ENCODE measurements around the gene HERC5. TPM values are rescaled to one million over a fixed set of nuclear protein-coding genes. Genes with fewer than 3 reads are reported as not detected.

Gene HERC5
- total RNA-seq, 1 donor from 2014 or later = 2.6 TPM

DNA sequence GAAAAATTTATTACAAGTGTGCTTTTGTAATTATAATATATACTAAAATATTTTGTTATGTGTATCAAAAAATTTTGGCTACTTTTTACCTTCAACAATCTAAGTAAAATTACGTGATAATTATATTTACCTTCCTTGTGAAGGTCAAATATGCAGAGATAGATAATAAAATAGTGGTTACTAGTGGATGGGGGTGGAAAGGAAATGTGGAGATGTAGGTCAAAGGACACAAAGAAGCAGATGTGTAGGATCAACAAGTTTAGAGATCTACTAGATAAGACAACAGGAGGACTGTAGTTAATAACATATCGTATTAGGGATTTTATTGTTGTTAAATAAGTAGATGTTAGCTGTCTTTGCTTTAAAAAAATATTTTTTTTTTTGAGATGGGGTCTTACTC, 21.3 kb downstream of the HERC5 start:
- intact Hi-C loops (cut with micrococcal nuclease) = no loop called here

DNA sequence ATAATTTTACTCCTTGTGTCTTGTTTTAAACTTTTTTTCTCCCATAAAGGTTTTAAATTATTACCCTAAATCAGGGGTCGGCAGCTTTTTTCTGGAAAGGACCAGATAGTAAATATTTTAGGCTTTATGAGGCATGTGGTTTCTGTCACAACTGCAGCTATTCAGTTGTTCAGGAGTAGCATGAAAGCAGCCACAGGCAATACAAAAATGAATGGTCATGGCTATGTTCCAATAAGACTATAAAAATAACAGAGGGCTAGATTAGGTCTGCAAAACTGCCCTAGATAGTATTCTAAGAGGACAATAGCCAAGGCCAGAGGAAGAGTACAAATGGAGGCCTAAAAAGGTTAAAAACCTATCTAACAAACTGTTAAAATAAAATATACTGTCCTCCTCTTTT, 24.6 kb downstream of the HERC5 start:
- no peak for DNase-seq
- peaks cover 10% of the 10 kb centered on the region for H3K36me3 ChIP-seq
- intact Hi-C loops (cut with micrococcal nuclease) = no loop called here
- TF ChIP-seq, protein P1, sequence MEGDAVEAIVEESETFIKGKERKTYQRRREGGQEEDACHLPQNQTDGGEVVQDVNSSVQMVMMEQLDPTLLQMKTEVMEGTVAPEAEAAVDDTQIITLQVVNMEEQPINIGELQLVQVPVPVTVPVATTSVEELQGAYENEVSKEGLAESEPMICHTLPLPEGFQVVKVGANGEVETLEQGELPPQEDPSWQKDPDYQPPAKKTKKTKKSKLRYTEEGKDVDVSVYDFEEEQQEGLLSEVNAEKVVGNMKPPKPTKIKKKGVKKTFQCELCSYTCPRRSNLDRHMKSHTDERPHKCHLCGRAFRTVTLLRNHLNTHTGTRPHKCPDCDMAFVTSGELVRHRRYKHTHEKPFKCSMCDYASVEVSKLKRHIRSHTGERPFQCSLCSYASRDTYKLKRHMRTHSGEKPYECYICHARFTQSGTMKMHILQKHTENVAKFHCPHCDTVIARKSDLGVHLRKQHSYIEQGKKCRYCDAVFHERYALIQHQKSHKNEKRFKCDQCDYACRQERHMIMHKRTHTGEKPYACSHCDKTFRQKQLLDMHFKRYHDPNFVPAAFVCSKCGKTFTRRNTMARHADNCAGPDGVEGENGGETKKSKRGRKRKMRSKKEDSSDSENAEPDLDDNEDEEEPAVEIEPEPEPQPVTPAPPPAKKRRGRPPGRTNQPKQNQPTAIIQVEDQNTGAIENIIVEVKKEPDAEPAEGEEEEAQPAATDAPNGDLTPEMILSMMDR (IDR thresholded peaks at IDR 0.05; ENCODE audit: borderline replicate concordance) = no peak
- H3K4me1 ChIP-seq = peaks cover 11% of the 10 kb centered on the region
- H3K4me3 ChIP-seq = no peak overlapping the region
- H3K9me3 ChIP-seq (replicated peaks) = no peaks in the 10 kb centered on the region
- peak overlapping the region; percentile 29 for H3K27ac ChIP-seq (replicated peaks)
- no peaks in the 10 kb centered on the region for H3K27me3 ChIP-seq (ENCODE audit: low read depth)

More for the DNA sequence above, 21.3 kb downstream of the HERC5 start:
- Histone ChIP-seq H3K36me3 (peaks cover 7% of the 10 kb centered on the region), H3K4me1 (peaks cover 11% of the 10 kb centered on the region), H3K27ac (replicated peaks) (no peak overlapping the region), H3K27me3 (ENCODE audit: low read depth) (no peaks in the 10 kb centered on the region), H3K4me3 (no peak overlapping the region), H3K9me3 (replicated peaks) (no peaks in the 10 kb centered on the region)
- DNase-seq = no peak
- TF ChIP-seq, protein P1 (IDR thresholded peaks at IDR 0.05; ENCODE audit: borderline replicate concordance) = no peak

DNA sequence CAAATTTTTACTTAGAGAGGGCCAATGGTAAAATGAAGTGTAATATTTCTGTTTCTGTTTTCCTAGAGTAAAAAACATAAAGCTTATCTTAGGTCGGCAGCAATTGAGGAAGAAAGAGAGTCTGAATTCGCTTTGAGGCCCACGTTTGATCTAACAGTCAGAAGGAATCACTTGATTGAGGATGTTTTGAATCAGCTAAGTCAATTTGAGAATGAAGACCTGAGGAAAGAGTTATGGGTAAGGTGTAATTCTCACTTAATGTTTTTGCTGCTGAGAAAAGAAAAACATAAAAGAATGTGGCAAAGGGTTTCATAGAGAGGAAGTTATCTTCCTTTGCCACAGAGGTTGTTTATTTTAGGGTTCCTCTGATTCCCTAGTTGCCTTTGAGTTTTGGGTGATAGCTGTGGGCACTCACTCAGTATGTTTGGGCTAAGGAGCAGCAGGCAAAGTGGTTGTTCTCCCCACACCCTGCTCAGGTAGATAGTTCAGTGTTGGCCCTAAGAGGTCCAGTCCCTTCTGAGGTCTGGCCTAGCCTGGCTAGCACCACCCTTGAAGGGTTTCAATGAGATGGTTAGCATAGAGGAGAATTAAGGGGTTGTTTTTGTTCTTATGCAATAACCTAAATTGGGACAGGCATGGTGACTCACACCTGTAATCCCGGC, 32.3 kb downstream of the HERC5 start:
- Histone ChIP-seq H3K9me3 (replicated peaks) (no peaks in the 10 kb centered on the region), H3K4me1 (no peaks in the 10 kb centered on the region), H3K4me3 (no peak overlapping the region), H3K27me3 (ENCODE audit: low read depth) (no peaks in the 10 kb centered on the region), H3K36me3 (peaks cover 22% of the 10 kb centered on the region), H3K27ac (replicated peaks) (no peak overlapping the region)
- intact Hi-C loops (cut with micrococcal nuclease) = no loop called here
- DNase-seq = no peak
- TF ChIP-seq, protein P1 (IDR thresholded peaks at IDR 0.05; ENCODE audit: borderline replicate concordance) = no peak

DNA sequence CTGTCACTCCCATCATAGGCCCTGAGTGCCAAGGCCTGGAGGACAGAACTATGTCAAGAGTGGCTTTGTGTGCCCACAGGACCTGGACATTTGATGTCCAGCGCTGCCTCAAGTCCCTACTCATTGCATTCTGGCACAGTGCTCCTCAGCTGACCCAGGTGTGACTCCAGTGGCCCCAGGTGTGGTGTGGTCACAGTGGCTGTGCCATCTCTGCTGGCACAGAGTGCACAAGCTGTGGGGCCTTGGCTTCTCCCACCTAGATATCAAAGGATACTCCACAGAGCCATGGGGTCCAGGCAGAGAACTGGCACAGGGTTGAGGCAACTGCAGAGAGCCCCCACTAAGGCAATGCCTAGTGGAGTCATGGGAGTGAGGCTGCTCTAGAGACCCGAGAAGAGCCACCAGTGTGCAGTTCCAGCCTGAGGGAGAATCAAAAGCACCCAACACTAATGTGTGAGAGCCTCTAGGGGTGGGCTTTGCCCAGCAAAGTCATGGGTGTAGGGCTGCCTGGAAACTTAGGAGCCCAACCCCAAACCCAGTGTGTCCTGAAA, 41.0 kb downstream of the HERC5 start:
- no peak for DNase-seq
- intact Hi-C loops (cut with micrococcal nuclease) = no loop called here
- Histone ChIP-seq H3K9me3 (replicated peaks) (no peaks in the 10 kb centered on the region), H3K4me1 (no peaks in the 10 kb centered on the region), H3K4me3 (no peak overlapping the region), H3K27me3 (ENCODE audit: low read depth) (no peaks in the 10 kb centered on the region), H3K36me3 (peaks cover 23% of the 10 kb centered on the region), H3K27ac (replicated peaks) (no peak overlapping the region)
- TF ChIP-seq, protein P1 (IDR thresholded peaks at IDR 0.05; ENCODE audit: borderline replicate concordance) = no peak

DNA sequence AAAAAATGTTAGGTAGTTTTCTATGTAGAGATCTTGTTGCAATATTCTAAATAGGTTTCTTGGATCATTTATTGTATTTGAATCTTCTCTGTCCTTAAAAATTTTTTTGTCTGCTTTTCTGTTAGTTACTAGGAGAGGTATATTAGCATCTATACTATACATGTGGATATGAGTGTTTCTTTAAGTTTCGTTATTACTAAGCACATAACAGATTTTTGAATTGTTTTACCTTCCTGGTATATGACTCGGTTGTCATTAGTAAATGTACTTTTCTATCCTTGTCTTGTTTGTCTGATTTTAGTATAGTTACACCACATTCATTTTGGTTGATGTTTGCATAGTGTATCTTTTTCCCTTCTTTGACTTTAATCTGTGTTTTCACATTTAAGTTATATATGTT, 46.4 kb downstream of the HERC5 start:
- intact Hi-C loops (cut with micrococcal nuclease) = no loop called here
- DNase-seq = no peak
- H3K4me3 ChIP-seq = no peak overlapping the region
- H3K27ac ChIP-seq (replicated peaks) = no peak overlapping the region
- H3K27me3 ChIP-seq (ENCODE audit: low read depth) = no peaks in the 10 kb centered on the region
- TF ChIP-seq, protein P1 (IDR thresholded peaks at IDR 0.05; ENCODE audit: borderline replicate concordance) = no peak
- no peaks in the 10 kb centered on the region for H3K4me1 ChIP-seq
- H3K36me3 ChIP-seq = peaks cover 16% of the 10 kb centered on the region
- no peaks in the 10 kb centered on the region for H3K9me3 ChIP-seq (replicated peaks)
